ENCODE data around the gene RGL4. TPM values are rescaled to one million over a fixed set of nuclear protein-coding genes. Genes with fewer than 3 reads are reported as not detected.

Gene RGL4
- total and polyA plus RNA-seq, 2 donors (not counting 1 experiment from before 2014, with no cell fraction given), result 0.81 to 2.7 TPM

DNA sequence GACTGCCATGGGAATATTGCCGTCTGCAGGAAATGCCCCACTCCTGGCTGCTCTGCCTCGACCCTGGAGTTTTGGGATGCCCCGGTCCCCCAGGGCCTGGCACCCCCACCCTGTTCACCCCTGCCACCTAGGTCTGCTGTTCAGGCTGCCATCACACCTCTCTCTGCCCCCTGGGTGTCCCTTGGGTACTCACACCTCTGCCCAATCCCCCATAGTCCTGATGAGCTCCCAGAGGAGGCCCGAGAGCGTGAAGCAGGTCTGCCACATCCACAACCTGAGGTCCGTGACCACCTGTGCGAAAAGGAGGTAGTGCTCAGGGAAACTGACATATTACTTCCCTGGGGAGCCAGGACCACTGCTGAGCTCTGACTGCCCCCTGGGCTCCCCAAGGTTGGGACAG, 38.5 kb upstream of the RGL4 start:
- H3K9ac ChIP-seq (ENCODE audit: low read length), result no peak overlapping the region
- H3K27me3 ChIP-seq (replicated peaks in 1 of 4; ENCODE audit: control extremely low read depth in 1 of 4, control insufficient read depth in 3 of 4, insufficient read depth in 4 of 4, low read length in 3 of 4), result no peaks in the 10 kb centered on the region
- Mint-ChIP-seq H3K4me3 (no peak overlapping the region), H3K4me1 (no peaks in the 10 kb centered on the region), H3K9me3 (ENCODE audit: insufficient read depth) (no peaks in the 10 kb centered on the region), H3K27me3 (no peaks in the 10 kb centered on the region), H3K27ac (no peak overlapping the region)
- TF ChIP-seq EZH2 (IDR thresholded peaks at IDR 0.05; ENCODE audit: borderline replicate concordance, insufficient read depth, low read depth, low read length, poor library complexity, severe bottlenecking), result no peak
- TF ChIP-seq, protein P1, sequence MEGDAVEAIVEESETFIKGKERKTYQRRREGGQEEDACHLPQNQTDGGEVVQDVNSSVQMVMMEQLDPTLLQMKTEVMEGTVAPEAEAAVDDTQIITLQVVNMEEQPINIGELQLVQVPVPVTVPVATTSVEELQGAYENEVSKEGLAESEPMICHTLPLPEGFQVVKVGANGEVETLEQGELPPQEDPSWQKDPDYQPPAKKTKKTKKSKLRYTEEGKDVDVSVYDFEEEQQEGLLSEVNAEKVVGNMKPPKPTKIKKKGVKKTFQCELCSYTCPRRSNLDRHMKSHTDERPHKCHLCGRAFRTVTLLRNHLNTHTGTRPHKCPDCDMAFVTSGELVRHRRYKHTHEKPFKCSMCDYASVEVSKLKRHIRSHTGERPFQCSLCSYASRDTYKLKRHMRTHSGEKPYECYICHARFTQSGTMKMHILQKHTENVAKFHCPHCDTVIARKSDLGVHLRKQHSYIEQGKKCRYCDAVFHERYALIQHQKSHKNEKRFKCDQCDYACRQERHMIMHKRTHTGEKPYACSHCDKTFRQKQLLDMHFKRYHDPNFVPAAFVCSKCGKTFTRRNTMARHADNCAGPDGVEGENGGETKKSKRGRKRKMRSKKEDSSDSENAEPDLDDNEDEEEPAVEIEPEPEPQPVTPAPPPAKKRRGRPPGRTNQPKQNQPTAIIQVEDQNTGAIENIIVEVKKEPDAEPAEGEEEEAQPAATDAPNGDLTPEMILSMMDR (IDR thresholded peaks at IDR 0.05), result no peak
- 97% methylated on average over 7 of the region's 7 CpGs for whole genome bisulfite sequencing (ENCODE audit: insufficient coverage)
- H2AFZ ChIP-seq (ENCODE audit: insufficient read depth, low read depth, low read length, poor library complexity, severe bottlenecking), result no peak overlapping the region
- CTCF ChIA-PET, result no interaction called here
- POLR2A ChIA-PET, result no interaction called here
- no peaks in the 10 kb centered on the region for H3K79me2 ChIP-seq (ENCODE audit: control insufficient read depth, insufficient read depth, low read length)
- DNase-seq (no peak), ATAC-seq (ENCODE audit: low read depth) (no peak)
- H3K9me3 ChIP-seq (ENCODE audit: control extremely low read depth in 1 of 3, control insufficient read depth in 2 of 3, insufficient read depth in 1 of 3, low read length in 2 of 3), result no peaks in the 10 kb centered on the region
- peaks cover 2 to 4% of the 10 kb centered on the region in 2 experiments for H3K36me3 ChIP-seq (replicated peaks in 1 of 2; ENCODE audit: control extremely low read depth in 1 of 2, control insufficient read depth in 1 of 2, extremely low read depth in 1 of 2, insufficient read depth in 2 of 2, low read length in 1 of 2)
- intact Hi-C loops (cut with micrococcal nuclease), result no loop called here
- no peaks in the 10 kb centered on the region for H4K20me1 ChIP-seq (ENCODE audit: control insufficient read depth, insufficient read depth, low read length, poor library complexity, severe bottlenecking)
- H3K4me1 ChIP-seq (ENCODE audit: control insufficient read depth in 2 of 2, insufficient read depth in 2 of 2, low read length in 2 of 2), result no peaks in the 10 kb centered on the region
- H3K4me2 ChIP-seq (replicated peaks; ENCODE audit: low read depth, low read length, poor library complexity, severe bottlenecking), result no peak overlapping the region
- no peak overlapping the region for H3K27ac ChIP-seq (ENCODE audit: low read length in 2 of 2)
- H3K4me3 ChIP-seq (ENCODE audit: control extremely low read depth in 1 of 5, extremely low read depth in 1 of 5, insufficient read depth in 1 of 5, low read depth in 2 of 5, low read length in 4 of 5), result no peak overlapping the region

DNA sequence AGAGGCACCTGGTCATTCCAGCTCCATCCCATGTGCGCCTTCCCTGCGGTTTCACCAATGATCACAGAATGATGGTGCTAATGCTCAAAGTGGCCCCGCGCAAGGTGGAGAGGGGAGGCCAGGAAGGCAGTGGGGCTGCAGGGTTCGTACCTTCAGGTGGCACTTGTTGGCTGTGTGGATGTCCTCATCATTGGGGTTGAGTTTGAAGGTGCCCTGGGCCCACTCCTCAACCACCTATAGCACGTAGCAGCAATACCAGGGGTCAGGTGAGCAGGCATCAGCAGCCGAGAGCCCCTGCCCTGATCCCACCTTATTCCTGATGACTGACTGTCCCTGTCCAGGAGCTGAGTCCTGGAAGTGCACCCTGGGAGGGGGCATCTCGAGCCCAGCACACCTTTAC, 38.1 kb upstream of the RGL4 start:
- Histone ChIP-seq H3K27me3 (replicated peaks in 1 of 4; ENCODE audit: control extremely low read depth in 1 of 4, control insufficient read depth in 3 of 4, insufficient read depth in 4 of 4, low read length in 3 of 4) (no peaks in the 10 kb centered on the region), H3K4me2 (replicated peaks; ENCODE audit: low read depth, low read length, poor library complexity, severe bottlenecking) (no peak overlapping the region), H3K36me3 (replicated peaks in 1 of 2; ENCODE audit: control extremely low read depth in 1 of 2, control insufficient read depth in 1 of 2, extremely low read depth in 1 of 2, insufficient read depth in 2 of 2, low read length in 1 of 2) (peaks cover 2 to 4% of the 10 kb centered on the region in 2 experiments), H3K27ac (ENCODE audit: low read length in 2 of 2) (no peak overlapping the region), H3K4me3 (ENCODE audit: control extremely low read depth in 1 of 5, extremely low read depth in 1 of 5, insufficient read depth in 1 of 5, low read depth in 2 of 5, low read length in 4 of 5) (no peak overlapping the region), H3K4me1 (ENCODE audit: control insufficient read depth in 2 of 2, insufficient read depth in 2 of 2, low read length in 2 of 2) (no peaks in the 10 kb centered on the region), H3K9ac (ENCODE audit: low read length) (no peak overlapping the region), H3K79me2 (ENCODE audit: control insufficient read depth, insufficient read depth, low read length) (no peaks in the 10 kb centered on the region), H2AFZ (ENCODE audit: insufficient read depth, low read depth, low read length, poor library complexity, severe bottlenecking) (no peak overlapping the region), H4K20me1 (ENCODE audit: control insufficient read depth, insufficient read depth, low read length, poor library complexity, severe bottlenecking) (no peaks in the 10 kb centered on the region), H3K9me3 (ENCODE audit: control extremely low read depth in 1 of 3, control insufficient read depth in 2 of 3, insufficient read depth in 1 of 3, low read length in 2 of 3) (no peaks in the 10 kb centered on the region)
- intact Hi-C loops (cut with micrococcal nuclease), result no loop called here
- POLR2A ChIA-PET, result no interaction called here
- H3K9me3 Mint-ChIP-seq (ENCODE audit: insufficient read depth), result no peaks in the 10 kb centered on the region
- no peak for DNase-seq
- no peak overlapping the region for H3K27ac Mint-ChIP-seq
- H3K27me3 Mint-ChIP-seq, result no peaks in the 10 kb centered on the region
- no peak for ATAC-seq (ENCODE audit: low read depth)
- no peak overlapping the region for H3K4me3 Mint-ChIP-seq
- H3K4me1 Mint-ChIP-seq, result no peaks in the 10 kb centered on the region
- TF ChIP-seq EZH2 (IDR thresholded peaks at IDR 0.05; ENCODE audit: borderline replicate concordance, insufficient read depth, low read depth, low read length, poor library complexity, severe bottlenecking), result no peak
- TF ChIP-seq, protein P1 (IDR thresholded peaks at IDR 0.05), result no peak
- CTCF ChIA-PET, result no interaction called here
- 100% methylated on average over 1 of the region's 8 CpGs for WGBS (ENCODE audit: insufficient coverage)

All from B cell (primary cell).